HepG2 (cell line): ENCODE data around the gene PIGV. TPM values are rescaled to one million over a fixed set of nuclear protein-coding genes. Genes with fewer than 3 reads are reported as not detected.

Experiments
- ISL2 ChIP-seq: sonication (generic); formaldehyde crosslinking; IDR thresholded peaks from 2 replicates; pipeline ENCODE4 v1.5.0; 2020; ENCODE audit warnings: missing genetic modification reagents
- JDP2 ChIP-seq: sonication (generic); formaldehyde crosslinking; IDR thresholded peaks from 2 replicates; pipeline ENCODE4 v1.8.1; 2022; ENCODE audit warnings: missing genetic modification reagents, borderline replicate concordance
- PHF21A ChIP-seq: sonication (generic); formaldehyde crosslinking; IDR thresholded peaks from 2 replicates; pipeline ENCODE4 v1.5.0; 2020; ENCODE audit warnings: mild to moderate bottlenecking, missing genetic modification reagents
- POLR2AphosphoS5 ChIP-seq: IDR thresholded peaks from 2 replicates; pipeline ENCODE4 v1.6.1; 2012; ENCODE audit warnings: low read depth, low read length
- RBM22 ChIP-seq: fragments of 200-400 bp; formaldehyde crosslinking; optimal IDR thresholded peaks from 2 replicates; pipeline ENCODE3; 2017; ENCODE audit warnings: mild to moderate bottlenecking, low read length, moderate library complexity
- TGIF2 ChIP-seq: IDR thresholded peaks from 2 replicates; pipeline ENCODE4 v1.6.1; 2016; ENCODE audit warnings: control low read depth, missing compliant biosample characterization
- ZFP36 ChIP-seq: fragments of 150-350 bp; IDR thresholded peaks from 2 replicates; pipeline ENCODE4 v1.6.1; 2018; ENCODE audit warnings: borderline replicate concordance, low read length, low read depth; ENCODE audit not compliant: partially characterized antibody
- ZNF160 ChIP-seq: sonication (generic); formaldehyde crosslinking; IDR thresholded peaks from 2 replicates; pipeline ENCODE4 v1.8.0; 2022; ENCODE audit warnings: mild to moderate bottlenecking, inconsistent platforms, missing genetic modification reagents
- ZNF749 ChIP-seq: sonication (generic); formaldehyde crosslinking; IDR thresholded peaks from 2 replicates; pipeline ENCODE4 v1.8.0; 2022; ENCODE audit warnings: mild to moderate bottlenecking, missing genetic modification reagents, moderate library complexity, borderline replicate concordance
- polyA plus RNA-seq, 8 experiments: library from polyadenylated mRNA; depleted of rRNA in 3 of 8; stranded (reverse) in 7 of 8; unstranded in 1 of 8; fragments of >200 nt; fragmentation: Illumina TruSeq in 4 of 8; extraction: Trizol in 4 of 8; gene quantifications; 2 replicates each; pipeline versions ENCODE4 v1.2.1 to v1.2.3, GENCODE V29; 2011 to 2016; ENCODE audit warnings: low read depth in 4 of 8, missing spikeins in 1 of 8, mixed read lengths in 1 of 8; ENCODE audit not compliant: insufficient read depth in 1 of 8
- total RNA-seq, 5 experiments: library from RNA; depleted of rRNA; stranded (reverse); fragments of >200 nt; fragmentation: Illumina TruSeq; extraction: Trizol; gene quantifications; 2 replicates each; pipeline ENCODE4 v1.2.3, GENCODE V29; 2016; ENCODE audit warnings: low read depth in 1 of 5
- TF ChIP-seq, protein P1 (sequence below): sonication (generic); formaldehyde crosslinking; conservative IDR thresholded peaks from 2 replicates; pipeline ENCODE4 v1.8.0; 2022; ENCODE audit warnings: low read depth, missing genetic modification reagents
- TF ChIP-seq, protein P2 (sequence below): sonication (generic); formaldehyde crosslinking; IDR thresholded peaks from 2 replicates; pipeline ENCODE4 v1.5.1; 2020; ENCODE audit warnings: mild to moderate bottlenecking, missing genetic modification reagents, moderate library complexity
- TF ChIP-seq, protein P3 (sequence below): sonication (generic); formaldehyde crosslinking; IDR thresholded peaks from 2 replicates; pipeline ENCODE4 v1.4.0; 2020; ENCODE audit warnings: mild to moderate bottlenecking, missing genetic modification reagents
- TF ChIP-seq, protein P4 (sequence below): sonication (generic); formaldehyde crosslinking; IDR thresholded peaks from 2 replicates; pipeline ENCODE4 v1.8.1; 2022; ENCODE audit warnings: low read depth, mild to moderate bottlenecking, missing genetic modification reagents

PIGV gene
- total and polyA plus RNA-seq, 2 of the 13 experiments (the other 11 are each of a cell fraction or from before 2014, with no cell fraction given), result 13.5 to 22.7 TPM

DNA sequence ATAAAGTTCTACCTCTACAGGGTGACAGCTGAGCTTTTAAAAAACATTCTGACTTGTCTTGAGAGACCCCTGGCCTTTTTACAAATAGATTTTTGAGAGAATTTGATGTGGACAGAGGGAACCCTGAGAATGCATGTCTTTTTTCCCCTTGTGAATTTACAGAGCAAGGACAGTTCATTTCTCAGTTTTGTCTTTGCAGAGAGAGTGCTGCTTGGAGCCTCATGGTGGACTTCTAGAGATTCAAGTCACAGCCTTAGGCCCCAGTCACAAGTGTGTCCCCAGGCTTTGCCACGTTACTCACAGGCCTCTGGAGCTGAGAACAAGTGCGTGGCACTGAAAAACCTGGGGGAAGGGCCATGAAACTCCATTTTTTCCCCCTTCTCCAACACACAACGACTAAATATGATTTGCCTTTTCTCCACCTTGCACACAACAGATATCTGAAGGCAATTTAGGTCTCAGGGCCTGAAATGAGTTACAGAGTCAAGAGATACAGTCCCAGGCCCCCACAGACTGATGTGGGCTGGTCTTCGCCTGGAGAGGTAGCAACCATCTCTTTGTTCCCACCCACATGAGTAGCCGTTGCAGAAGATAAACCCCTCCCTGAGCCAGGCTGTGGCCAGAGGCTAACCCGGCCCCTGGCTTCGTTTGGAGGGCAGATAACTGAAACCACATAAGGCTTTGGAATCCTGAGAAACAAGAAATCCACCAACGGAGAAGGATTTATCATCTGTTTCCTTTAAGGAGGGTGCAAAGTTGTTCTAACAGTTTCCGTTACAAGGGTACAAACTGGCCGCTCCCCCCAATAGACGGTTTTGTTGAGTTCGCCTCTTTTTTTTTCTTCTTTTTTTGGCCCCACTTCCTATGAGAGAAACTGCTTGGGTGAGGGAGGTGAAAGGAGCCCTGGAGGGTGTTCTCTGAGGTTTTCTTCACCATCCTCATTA, 1.0 kb upstream of the PIGV start (continued):
- TF ChIP-seq, protein P1, sequence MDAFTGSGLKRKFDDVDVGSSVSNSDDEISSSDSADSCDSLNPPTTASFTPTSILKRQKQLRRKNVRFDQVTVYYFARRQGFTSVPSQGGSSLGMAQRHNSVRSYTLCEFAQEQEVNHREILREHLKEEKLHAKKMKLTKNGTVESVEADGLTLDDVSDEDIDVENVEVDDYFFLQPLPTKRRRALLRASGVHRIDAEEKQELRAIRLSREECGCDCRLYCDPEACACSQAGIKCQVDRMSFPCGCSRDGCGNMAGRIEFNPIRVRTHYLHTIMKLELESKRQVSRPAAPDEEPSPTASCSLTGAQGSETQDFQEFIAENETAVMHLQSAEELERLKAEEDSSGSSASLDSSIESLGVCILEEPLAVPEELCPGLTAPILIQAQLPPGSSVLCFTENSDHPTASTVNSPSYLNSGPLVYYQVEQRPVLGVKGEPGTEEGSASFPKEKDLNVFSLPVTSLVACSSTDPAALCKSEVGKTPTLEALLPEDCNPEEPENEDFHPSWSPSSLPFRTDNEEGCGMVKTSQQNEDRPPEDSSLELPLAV (CRISPR knock-in tag), result no peak
- TF ChIP-seq ZNF160 (CRISPR knock-in tag) (no peak; the same call in 1 of the 2 replicates), ZNF749 (no peak), ISL2 (no peak), POLR2AphosphoS5 (peak; percentile 71), ZFP36 (no peak), TGIF2 (peak; percentile 56; the same call in 1 of the 2 replicates), RBM22 (no peak), PHF21A (CRISPR knock-in tag) (peak; percentile 12; the same call in 1 of the 2 replicates), JDP2 (CRISPR knock-in tag) (no peak)
- TF ChIP-seq, protein P2, sequence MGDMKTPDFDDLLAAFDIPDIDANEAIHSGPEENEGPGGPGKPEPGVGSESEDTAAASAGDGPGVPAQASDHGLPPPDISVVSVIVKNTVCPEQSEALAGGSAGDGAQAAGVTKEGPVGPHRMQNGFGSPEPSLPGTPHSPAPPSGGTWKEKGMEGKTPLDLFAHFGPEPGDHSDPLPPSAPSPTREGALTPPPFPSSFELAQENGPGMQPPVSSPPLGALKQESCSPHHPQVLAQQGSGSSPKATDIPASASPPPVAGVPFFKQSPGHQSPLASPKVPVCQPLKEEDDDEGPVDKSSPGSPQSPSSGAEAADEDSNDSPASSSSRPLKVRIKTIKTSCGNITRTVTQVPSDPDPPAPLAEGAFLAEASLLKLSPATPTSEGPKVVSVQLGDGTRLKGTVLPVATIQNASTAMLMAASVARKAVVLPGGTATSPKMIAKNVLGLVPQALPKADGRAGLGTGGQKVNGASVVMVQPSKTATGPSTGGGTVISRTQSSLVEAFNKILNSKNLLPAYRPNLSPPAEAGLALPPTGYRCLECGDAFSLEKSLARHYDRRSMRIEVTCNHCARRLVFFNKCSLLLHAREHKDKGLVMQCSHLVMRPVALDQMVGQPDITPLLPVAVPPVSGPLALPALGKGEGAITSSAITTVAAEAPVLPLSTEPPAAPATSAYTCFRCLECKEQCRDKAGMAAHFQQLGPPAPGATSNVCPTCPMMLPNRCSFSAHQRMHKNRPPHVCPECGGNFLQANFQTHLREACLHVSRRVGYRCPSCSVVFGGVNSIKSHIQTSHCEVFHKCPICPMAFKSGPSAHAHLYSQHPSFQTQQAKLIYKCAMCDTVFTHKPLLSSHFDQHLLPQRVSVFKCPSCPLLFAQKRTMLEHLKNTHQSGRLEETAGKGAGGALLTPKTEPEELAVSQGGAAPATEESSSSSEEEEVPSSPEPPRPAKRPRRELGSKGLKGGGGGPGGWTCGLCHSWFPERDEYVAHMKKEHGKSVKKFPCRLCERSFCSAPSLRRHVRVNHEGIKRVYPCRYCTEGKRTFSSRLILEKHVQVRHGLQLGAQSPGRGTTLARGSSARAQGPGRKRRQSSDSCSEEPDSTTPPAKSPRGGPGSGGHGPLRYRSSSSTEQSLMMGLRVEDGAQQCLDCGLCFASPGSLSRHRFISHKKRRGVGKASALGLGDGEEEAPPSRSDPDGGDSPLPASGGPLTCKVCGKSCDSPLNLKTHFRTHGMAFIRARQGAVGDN (CRISPR knock-in tag), result no peak
- TF ChIP-seq, protein P3, sequence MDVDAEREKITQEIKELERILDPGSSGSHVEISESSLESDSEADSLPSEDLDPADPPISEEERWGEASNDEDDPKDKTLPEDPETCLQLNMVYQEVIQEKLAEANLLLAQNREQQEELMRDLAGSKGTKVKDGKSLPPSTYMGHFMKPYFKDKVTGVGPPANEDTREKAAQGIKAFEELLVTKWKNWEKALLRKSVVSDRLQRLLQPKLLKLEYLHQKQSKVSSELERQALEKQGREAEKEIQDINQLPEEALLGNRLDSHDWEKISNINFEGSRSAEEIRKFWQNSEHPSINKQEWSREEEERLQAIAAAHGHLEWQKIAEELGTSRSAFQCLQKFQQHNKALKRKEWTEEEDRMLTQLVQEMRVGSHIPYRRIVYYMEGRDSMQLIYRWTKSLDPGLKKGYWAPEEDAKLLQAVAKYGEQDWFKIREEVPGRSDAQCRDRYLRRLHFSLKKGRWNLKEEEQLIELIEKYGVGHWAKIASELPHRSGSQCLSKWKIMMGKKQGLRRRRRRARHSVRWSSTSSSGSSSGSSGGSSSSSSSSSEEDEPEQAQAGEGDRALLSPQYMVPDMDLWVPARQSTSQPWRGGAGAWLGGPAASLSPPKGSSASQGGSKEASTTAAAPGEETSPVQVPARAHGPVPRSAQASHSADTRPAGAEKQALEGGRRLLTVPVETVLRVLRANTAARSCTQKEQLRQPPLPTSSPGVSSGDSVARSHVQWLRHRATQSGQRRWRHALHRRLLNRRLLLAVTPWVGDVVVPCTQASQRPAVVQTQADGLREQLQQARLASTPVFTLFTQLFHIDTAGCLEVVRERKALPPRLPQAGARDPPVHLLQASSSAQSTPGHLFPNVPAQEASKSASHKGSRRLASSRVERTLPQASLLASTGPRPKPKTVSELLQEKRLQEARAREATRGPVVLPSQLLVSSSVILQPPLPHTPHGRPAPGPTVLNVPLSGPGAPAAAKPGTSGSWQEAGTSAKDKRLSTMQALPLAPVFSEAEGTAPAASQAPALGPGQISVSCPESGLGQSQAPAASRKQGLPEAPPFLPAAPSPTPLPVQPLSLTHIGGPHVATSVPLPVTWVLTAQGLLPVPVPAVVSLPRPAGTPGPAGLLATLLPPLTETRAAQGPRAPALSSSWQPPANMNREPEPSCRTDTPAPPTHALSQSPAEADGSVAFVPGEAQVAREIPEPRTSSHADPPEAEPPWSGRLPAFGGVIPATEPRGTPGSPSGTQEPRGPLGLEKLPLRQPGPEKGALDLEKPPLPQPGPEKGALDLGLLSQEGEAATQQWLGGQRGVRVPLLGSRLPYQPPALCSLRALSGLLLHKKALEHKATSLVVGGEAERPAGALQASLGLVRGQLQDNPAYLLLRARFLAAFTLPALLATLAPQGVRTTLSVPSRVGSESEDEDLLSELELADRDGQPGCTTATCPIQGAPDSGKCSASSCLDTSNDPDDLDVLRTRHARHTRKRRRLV (CRISPR knock-in tag), result 0 out of 2 replicates have a peak, but pooled peaks have one; percentile 26
- TF ChIP-seq, protein P4, sequence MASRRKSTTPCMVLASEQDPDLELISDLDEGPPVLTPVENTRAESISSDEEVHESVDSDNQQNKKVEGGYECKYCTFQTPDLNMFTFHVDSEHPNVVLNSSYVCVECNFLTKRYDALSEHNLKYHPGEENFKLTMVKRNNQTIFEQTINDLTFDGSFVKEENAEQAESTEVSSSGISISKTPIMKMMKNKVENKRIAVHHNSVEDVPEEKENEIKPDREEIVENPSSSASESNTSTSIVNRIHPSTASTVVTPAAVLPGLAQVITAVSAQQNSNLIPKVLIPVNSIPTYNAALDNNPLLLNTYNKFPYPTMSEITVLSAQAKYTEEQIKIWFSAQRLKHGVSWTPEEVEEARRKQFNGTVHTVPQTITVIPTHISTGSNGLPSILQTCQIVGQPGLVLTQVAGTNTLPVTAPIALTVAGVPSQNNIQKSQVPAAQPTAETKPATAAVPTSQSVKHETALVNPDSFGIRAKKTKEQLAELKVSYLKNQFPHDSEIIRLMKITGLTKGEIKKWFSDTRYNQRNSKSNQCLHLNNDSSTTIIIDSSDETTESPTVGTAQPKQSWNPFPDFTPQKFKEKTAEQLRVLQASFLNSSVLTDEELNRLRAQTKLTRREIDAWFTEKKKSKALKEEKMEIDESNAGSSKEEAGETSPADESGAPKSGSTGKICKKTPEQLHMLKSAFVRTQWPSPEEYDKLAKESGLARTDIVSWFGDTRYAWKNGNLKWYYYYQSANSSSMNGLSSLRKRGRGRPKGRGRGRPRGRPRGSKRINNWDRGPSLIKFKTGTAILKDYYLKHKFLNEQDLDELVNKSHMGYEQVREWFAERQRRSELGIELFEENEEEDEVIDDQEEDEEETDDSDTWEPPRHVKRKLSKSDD (CRISPR knock-in tag), result no peak
